ENCODE data around the gene MACF1.

DNA sequence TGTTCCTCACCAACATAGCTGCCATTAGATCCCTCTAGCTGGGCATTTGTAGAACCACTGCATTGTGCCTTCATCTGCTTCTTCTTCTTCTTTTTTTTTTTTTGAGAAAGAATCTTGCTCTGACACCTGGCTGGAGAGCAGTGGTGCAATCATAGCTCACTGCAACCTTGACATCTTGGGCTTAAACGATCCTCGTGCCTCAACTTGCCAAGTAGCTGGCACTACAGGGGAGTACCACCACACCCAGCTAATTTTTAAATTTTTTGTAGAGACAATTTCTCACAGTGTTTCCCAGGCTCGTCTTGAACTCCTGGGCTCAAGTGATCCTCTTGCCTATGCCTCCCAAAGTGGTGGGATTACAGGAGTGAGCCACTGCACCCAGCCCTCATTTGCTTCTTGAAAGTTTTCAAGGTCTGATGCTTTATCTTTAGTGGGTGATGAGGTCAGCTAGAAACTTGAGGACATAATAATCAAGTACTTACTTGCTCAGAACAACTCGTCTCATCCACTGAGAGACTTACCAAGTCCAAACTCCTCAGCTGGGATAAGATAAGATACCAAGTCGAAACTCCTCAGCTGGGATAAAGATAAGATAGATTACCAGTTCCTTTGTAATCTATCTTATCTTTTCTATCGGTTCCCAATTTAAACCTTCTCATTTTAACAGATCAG, 71.5 kb downstream of the MACF1 start:
- TF ChIP-seq POLR2A (IDR thresholded peaks at IDR 0.05; ENCODE audit: low read length) (no peak), GATA1 (IDR thresholded peaks at IDR 0.05; ENCODE audit: low read depth, low read length) (no peak)
